ENCODE measurements around the gene RAB11B. TPM values are rescaled to one million over a fixed set of nuclear protein-coding genes. Genes with fewer than 3 reads are reported as not detected.

The RAB11B gene
- total and polyA plus RNA-seq, 2 of the 13 experiments (the other 11 are each of a cell fraction or from before 2014, with no cell fraction given) = 6.0 to 28.4 TPM

- TF ChIP-seq USF2 (IDR thresholded peaks at IDR 0.05; ENCODE audit: low read depth, low read length) (no peak), USF2 (CRISPR knock-in tag; IDR thresholded peaks at IDR 0.05; ENCODE audit: borderline replicate concordance) (no peak), HBP1 (CRISPR knock-in tag; IDR thresholded peaks at IDR 0.05; ENCODE audit: low read depth) (no peak), RFX1 (IDR thresholded peaks at IDR 0.05) (no peak), TOE1 (CRISPR knock-in tag; IDR thresholded peaks at IDR 0.05) (no peak), ISX (CRISPR knock-in tag; conservative IDR thresholded peaks at IDR 0.05) (no peak), E2F1 (CRISPR knock-in tag; IDR thresholded peaks at IDR 0.05) (no peak), SP1 (IDR thresholded peaks at IDR 0.05) (no peak), SP1 (CRISPR knock-in tag; IDR thresholded peaks at IDR 0.05) (peak; percentile 76), MLX (CRISPR knock-in tag; IDR thresholded peaks at IDR 0.05) (0 out of 2 replicates have a peak, but pooled peaks have one; percentile 39), MZF1 (CRISPR knock-in tag; IDR thresholded peaks at IDR 0.05; ENCODE audit: borderline replicate concordance) (no peak), NR2F2 (IDR thresholded peaks at IDR 0.05; ENCODE audit: borderline replicate concordance, low read depth) (no peak), TFAP4 (IDR thresholded peaks at IDR 0.05; ENCODE audit: borderline replicate concordance, low read depth) (no peak), HMGXB3 (CRISPR knock-in tag; IDR thresholded peaks at IDR 0.05; ENCODE audit: borderline replicate concordance) (no peak), ETS1 (CRISPR knock-in tag; IDR thresholded peaks at IDR 0.05) (no peak), SKIL (CRISPR knock-in tag; IDR thresholded peaks at IDR 0.05; ENCODE audit: borderline replicate concordance) (0 out of 2 replicates have a peak, but pooled peaks have one; percentile 32)
These were observed 33.7 kb downstream of the RAB11B start (continued) for GRCh38 chr19:8423817-8424223.
